ENCODE measurements around the gene STIL.

The STIL gene

DNA sequence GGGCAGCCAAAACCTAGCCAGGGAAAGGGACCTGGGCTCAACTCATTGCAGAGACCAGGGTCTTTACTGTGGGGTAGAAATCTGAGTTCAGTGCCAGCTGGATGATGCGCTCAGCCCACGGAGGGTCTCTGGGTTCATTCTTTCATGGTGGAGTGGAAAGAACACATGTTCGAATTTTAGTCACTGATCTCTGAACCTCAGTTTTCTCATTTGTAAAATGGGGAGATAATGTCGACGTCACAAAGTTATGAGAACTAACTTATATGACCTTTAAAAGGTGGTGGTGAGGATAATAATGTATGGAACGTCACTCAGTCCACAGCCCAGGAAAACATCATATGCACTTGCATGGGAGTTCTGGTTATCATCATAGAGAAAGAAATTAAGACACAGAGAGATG, 80.8 kb downstream of the STIL start:
- TF ChIP-seq, protein P1, sequence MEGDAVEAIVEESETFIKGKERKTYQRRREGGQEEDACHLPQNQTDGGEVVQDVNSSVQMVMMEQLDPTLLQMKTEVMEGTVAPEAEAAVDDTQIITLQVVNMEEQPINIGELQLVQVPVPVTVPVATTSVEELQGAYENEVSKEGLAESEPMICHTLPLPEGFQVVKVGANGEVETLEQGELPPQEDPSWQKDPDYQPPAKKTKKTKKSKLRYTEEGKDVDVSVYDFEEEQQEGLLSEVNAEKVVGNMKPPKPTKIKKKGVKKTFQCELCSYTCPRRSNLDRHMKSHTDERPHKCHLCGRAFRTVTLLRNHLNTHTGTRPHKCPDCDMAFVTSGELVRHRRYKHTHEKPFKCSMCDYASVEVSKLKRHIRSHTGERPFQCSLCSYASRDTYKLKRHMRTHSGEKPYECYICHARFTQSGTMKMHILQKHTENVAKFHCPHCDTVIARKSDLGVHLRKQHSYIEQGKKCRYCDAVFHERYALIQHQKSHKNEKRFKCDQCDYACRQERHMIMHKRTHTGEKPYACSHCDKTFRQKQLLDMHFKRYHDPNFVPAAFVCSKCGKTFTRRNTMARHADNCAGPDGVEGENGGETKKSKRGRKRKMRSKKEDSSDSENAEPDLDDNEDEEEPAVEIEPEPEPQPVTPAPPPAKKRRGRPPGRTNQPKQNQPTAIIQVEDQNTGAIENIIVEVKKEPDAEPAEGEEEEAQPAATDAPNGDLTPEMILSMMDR (IDR thresholded peaks at IDR 0.05; ENCODE audit: poor library complexity, severe bottlenecking), result no peak
- Histone ChIP-seq H3K4me1 (ENCODE audit: insufficient read depth, poor library complexity, severe bottlenecking) (no peaks in the 10 kb centered on the region), H3K4me3 (ENCODE audit: severe bottlenecking) (no peak overlapping the region), H3K27me3 (ENCODE audit: insufficient read depth, poor library complexity, severe bottlenecking) (peaks cover 59% of the 10 kb centered on the region), H3K9me3 (ENCODE audit: severe bottlenecking) (no peaks in the 10 kb centered on the region), H3K36me3 (ENCODE audit: low read depth) (no peaks in the 10 kb centered on the region), H3K27ac (ENCODE audit: poor library complexity, severe bottlenecking) (no peak overlapping the region)
- ATAC-seq (ENCODE audit: low read depth), result no peak
- DNase-seq (ENCODE audit: low spot score), result no peak

DNA sequence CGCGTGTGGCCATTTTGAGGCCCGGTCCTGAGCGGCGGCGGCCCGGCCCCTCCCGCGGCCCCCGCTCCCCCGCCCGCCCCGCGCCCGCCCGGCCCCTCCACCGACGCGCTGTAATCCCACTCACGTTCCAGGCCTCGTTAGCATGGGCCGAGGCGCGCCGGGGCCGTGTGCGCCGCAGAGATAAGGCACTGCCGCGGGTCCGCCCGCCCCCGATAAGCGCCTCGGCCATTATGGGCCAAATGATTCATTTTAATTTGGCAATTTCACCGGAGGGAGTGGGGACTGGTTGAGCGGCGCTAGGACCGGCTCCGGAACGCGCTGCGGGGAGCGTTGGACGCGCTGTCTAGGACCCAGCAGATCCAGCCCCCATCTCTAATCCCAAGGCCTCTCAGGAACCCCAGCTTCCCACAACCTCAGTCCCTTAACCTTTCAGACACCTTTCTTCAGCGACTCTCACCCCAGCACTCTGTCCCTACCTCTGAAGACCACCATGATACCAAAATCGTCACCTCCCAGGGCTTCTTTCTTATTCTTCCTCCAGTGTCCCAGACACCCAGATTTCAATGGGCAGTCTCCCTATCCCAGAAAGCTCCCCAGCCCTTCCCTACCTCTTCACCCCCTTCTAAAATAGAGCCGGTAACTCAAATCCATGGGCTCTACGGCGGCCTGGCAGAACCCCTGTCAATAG, 81.6 kb downstream of the STIL start, which contains the start of gene TAL1:
TSS of gene TAL1 (minus strand) at position 39 of the 688 bp plus-strand sequence. CDS start 6,337 bp downstream, outside the sequence.
- H3K27me3 ChIP-seq (ENCODE audit: insufficient read depth, poor library complexity, severe bottlenecking), result peaks cover 67% of the 10 kb centered on the region
- H3K9me3 ChIP-seq (ENCODE audit: severe bottlenecking), result no peaks in the 10 kb centered on the region
- no peaks in the 10 kb centered on the region for H3K36me3 ChIP-seq (ENCODE audit: low read depth)
- H3K4me1 ChIP-seq (ENCODE audit: insufficient read depth, poor library complexity, severe bottlenecking), result no peaks in the 10 kb centered on the region
- TF ChIP-seq, protein P1 (IDR thresholded peaks at IDR 0.05; ENCODE audit: poor library complexity, severe bottlenecking), result no peak
- no peak for DNase-seq (ENCODE audit: low spot score)
- H3K4me3 ChIP-seq (ENCODE audit: severe bottlenecking), result no peak within 1 kb of the TSS
- H3K27ac ChIP-seq (ENCODE audit: poor library complexity, severe bottlenecking), result no peak within 1 kb of the TSS
- ATAC-seq (ENCODE audit: low read depth), result no peak

- H3K27ac ChIP-seq (ENCODE audit: poor library complexity, severe bottlenecking), result no peak overlapping the region
- TF ChIP-seq, protein P1 (IDR thresholded peaks at IDR 0.05; ENCODE audit: poor library complexity, severe bottlenecking), result no peak
- H3K9me3 ChIP-seq (ENCODE audit: severe bottlenecking), result no peaks in the 10 kb centered on the region
- H3K27me3 ChIP-seq (ENCODE audit: insufficient read depth, poor library complexity, severe bottlenecking), result peaks cover 75% of the 10 kb centered on the region
- H3K36me3 ChIP-seq (ENCODE audit: low read depth), result no peaks in the 10 kb centered on the region
- ATAC-seq (ENCODE audit: low read depth) (no peak), DNase-seq (ENCODE audit: low spot score) (no peak)
- H3K4me1 ChIP-seq (ENCODE audit: insufficient read depth, poor library complexity, severe bottlenecking), result no peaks in the 10 kb centered on the region
- no peak overlapping the region for H3K4me3 ChIP-seq (ENCODE audit: severe bottlenecking)
These were observed 82.4 kb downstream of the STIL start for GRCh38 chr1:47231301-47232186.

DNA sequence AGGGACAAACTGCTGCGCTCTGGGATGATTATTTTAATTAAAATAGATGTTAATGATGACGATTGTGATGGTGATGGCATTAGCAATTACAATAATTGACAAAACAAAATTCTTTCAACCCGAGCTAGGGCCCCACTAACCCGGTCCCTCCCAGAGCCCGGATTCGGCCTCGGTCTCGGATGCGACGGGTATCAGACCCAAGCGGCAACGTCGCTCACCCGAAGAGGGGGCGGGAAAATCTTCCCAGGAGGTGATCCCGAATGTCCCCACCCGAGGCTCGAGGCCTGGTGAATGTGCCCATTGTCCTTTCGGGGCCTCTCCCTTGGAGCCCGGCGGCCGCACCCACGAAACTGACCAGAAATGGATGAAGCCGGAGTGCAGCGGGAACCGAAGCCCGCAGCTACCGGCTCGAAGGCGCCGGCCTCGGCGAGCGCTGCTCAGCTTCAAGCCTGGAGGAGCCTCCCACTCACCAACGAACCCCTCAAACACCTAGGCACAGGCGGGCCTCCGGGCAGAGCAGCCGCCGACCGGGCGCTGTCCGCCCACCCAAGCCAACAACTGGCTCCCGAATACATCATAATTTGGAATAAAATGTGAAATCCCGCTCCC, 83.2 kb downstream of the STIL start:
- Histone ChIP-seq H3K36me3 (ENCODE audit: low read depth) (no peaks in the 10 kb centered on the region), H3K4me3 (ENCODE audit: severe bottlenecking) (no peak overlapping the region), H3K4me1 (ENCODE audit: insufficient read depth, poor library complexity, severe bottlenecking) (no peaks in the 10 kb centered on the region), H3K9me3 (ENCODE audit: severe bottlenecking) (no peaks in the 10 kb centered on the region), H3K27ac (ENCODE audit: poor library complexity, severe bottlenecking) (no peak overlapping the region), H3K27me3 (ENCODE audit: insufficient read depth, poor library complexity, severe bottlenecking) (peaks cover 83% of the 10 kb centered on the region)
- ATAC-seq (ENCODE audit: low read depth) (no peak), DNase-seq (ENCODE audit: low spot score) (no peak)
- TF ChIP-seq, protein P1 (IDR thresholded peaks at IDR 0.05; ENCODE audit: poor library complexity, severe bottlenecking), result no peak
